Peyer's patch (tissue), 4 donors: ENCODE results near the gene NELFCD.

ENCODE experiments used
- POLR2A ChIP-seq, 2 donors: fragments of 450-650 bp; IDR thresholded peaks; one replicate each; pipeline ENCODE4 v1.5.1; 2017; ENCODE audit warnings: antibody characterized with exemption in 2 of 2, mild to moderate bottlenecking in 2 of 2, moderate library complexity in 2 of 2
- TF ChIP-seq, protein P1 (sequence below), 6 experiments: fragments of 450-650 bp in 4 of 6; fragments of 200-600 bp in 2 of 6; sonication (generic) in 1 of 6; IDR thresholded peaks; one replicate each; pipeline ENCODE4 v1.5.1; 2017 to 2019; ENCODE audit warnings: antibody characterized with exemption in 6 of 6, mild to moderate bottlenecking in 3 of 6, moderate library complexity in 1 of 6

DNA sequence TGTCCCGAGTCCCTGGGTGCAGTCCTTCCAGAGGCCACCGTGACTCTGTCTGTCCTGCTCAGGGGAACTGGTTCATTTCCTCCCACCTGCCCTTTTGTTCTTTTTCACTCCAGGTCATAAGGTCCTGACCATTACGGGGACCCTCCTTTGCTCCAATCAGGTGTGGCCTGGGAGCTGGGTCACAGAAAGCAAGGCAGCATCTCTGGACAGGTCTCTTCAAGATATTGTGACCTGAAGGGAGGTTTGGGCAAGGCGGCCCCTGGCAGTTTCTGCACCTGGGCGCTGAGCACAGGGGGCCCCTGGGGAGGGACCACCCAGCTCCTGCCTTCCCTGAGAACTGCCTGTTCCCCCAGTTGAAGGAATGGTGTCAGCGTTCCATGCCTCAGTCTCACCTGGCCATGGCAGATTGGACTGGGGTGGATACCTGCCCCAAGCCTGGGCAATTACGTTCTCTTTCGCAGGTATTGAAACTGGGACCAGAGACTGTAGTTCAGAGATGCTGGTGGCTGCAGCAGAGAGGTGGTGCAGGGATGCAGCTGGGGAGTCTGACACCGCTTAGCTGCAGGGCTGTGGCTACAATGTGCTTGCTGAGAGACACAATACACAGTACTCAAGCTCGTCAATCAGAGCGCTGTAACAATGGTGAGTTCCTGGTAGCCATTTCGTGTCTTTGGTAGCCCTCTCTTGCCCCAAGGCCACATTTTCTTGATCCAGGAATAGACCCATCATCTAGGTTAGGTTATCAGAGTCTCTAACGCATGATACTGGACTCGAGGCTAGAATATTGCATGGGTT is 15.6 kb upstream of the NELFCD start:
- TF ChIP-seq POLR2A (IDR thresholded peaks at IDR 0.05): no peak
- TF ChIP-seq, protein P1, sequence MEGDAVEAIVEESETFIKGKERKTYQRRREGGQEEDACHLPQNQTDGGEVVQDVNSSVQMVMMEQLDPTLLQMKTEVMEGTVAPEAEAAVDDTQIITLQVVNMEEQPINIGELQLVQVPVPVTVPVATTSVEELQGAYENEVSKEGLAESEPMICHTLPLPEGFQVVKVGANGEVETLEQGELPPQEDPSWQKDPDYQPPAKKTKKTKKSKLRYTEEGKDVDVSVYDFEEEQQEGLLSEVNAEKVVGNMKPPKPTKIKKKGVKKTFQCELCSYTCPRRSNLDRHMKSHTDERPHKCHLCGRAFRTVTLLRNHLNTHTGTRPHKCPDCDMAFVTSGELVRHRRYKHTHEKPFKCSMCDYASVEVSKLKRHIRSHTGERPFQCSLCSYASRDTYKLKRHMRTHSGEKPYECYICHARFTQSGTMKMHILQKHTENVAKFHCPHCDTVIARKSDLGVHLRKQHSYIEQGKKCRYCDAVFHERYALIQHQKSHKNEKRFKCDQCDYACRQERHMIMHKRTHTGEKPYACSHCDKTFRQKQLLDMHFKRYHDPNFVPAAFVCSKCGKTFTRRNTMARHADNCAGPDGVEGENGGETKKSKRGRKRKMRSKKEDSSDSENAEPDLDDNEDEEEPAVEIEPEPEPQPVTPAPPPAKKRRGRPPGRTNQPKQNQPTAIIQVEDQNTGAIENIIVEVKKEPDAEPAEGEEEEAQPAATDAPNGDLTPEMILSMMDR (IDR thresholded peaks at IDR 0.05): no peak
